Measurements from ENCODE around the gene ZNF775.

ZNF775 gene

GRCh38 chr7:150351587-150352194 is 27.4 kb upstream of the ZNF775 start:
- DNase-seq: no peak

GRCh38 chr7:150355666-150356059 is 23.5 kb upstream of the ZNF775 start:
- DNase-seq: no peak

GRCh38 chr7:150356265-150356897 is 22.7 kb upstream of the ZNF775 start:
- DNase-seq: peak; percentile 65

- DNase-seq: no peak
Measured at GRCh38 chr7:150357270-150357669, 21.9 kb upstream of the ZNF775 start.

- no peak for DNase-seq
Measured at GRCh38 chr7:150357771-150358427, 21.2 kb upstream of the ZNF775 start.

- no peak for DNase-seq
Measured at GRCh38 chr7:150358433-150358832, 20.7 kb upstream of the ZNF775 start.

GRCh38 chr7:150358988-150359621 is 20.0 kb upstream of the ZNF775 start:
- DNase-seq: no peak

GRCh38 chr7:150359622-150360362 is 19.3 kb upstream of the ZNF775 start:
- DNase-seq: no peak

- no peak for DNase-seq
Measured at GRCh38 chr7:150360363-150361058, 18.6 kb upstream of the ZNF775 start.

GRCh38 chr7:150361402-150361801 is 17.7 kb upstream of the ZNF775 start:
- DNase-seq: no peak

- no peak for DNase-seq
Measured at GRCh38 chr7:150361807-150362621, 17.1 kb upstream of the ZNF775 start.

GRCh38 chr7:150363370-150363769 is 15.8 kb upstream of the ZNF775 start:
- DNase-seq: no peak

- DNase-seq: peak; percentile 51
Measured at GRCh38 chr7:150363872-150364271, 15.3 kb upstream of the ZNF775 start.

- DNase-seq: no peak
Measured at GRCh38 chr7:150365194-150365593, 13.9 kb upstream of the ZNF775 start.

- DNase-seq: peak; percentile 48
Measured at GRCh38 chr7:150365673-150366398, 13.3 kb upstream of the ZNF775 start.

- no peak for DNase-seq
Measured at GRCh38 chr7:150367677-150368095, 11.4 kb upstream of the ZNF775 start.

- peak; percentile 86 for DNase-seq
Measured at GRCh38 chr7:150368096-150368883, 10.8 kb upstream of the ZNF775 start, which contains the start of gene REPIN1. Gene REPIN1, plus strand, starts transcription at chr7:150368822. Its CDS starts 890 bp downstream, at chr7:150369712.

GRCh38 chr7:150368884-150369747 is 10.0 kb upstream of the ZNF775 start:
- DNase-seq: peak; percentile 59

Measured in OCI-M1 (cell line).